ENCODE results near the gene TM4SF5. TPM values are rescaled to one million over a fixed set of nuclear protein-coding genes. Genes with fewer than 3 reads are reported as not detected.

Gene TM4SF5
- not detected for polyA plus RNA-seq (2013)

- no peaks in the 10 kb centered on the region for H3K9me3 ChIP-seq (ENCODE audit: control extremely low read depth in 1 of 5, control insufficient read depth in 4 of 5, insufficient read depth in 2 of 5, low read depth in 1 of 5, low read length in 4 of 5)
- peaks cover 0 to under 1% (median under 1%) of the 10 kb centered on the region in 4 experiments for H3K4me1 ChIP-seq (ENCODE audit: control extremely low read depth in 1 of 4, control insufficient read depth in 4 of 4, insufficient read depth in 4 of 4, low read length in 3 of 4)
- peaks cover 0 to 7% (median 5%) of the 10 kb centered on the region in 5 experiments for H3K27me3 ChIP-seq (replicated peaks in 2 of 5; ENCODE audit: control insufficient read depth in 4 of 5, insufficient read depth in 5 of 5, low read length in 4 of 5)
- H3K27ac ChIP-seq (ENCODE audit: insufficient read depth in 1 of 2, low read depth in 1 of 2, low read length in 2 of 2, poor library complexity in 1 of 2, severe bottlenecking in 2 of 2), result no peak within 1 kb of the TSS
- ChIA-PET CTCF (interaction anchor here (0.6 to 0.9 kb wide), 2 partner anchors 9 to 12 kb away, joined by 3 to 6 read pairs; no protein-coding TSS in a partner anchor), POLR2A (no interaction called here)
- WGBS (ENCODE audit: insufficient coverage), result 75% methylated on average over 10 of the region's 13 CpGs
- DNase-seq, result no peak
- no peaks in the 10 kb centered on the region for H3K36me3 ChIP-seq (ENCODE audit: control insufficient read depth in 4 of 4, insufficient read depth in 4 of 4, low read length in 3 of 4)
- no peak within 1 kb of the TSS for H3K4me3 ChIP-seq (ENCODE audit: control insufficient read depth in 1 of 7, extremely low read depth in 1 of 7, insufficient read depth in 4 of 7, low read depth in 2 of 7, low read length in 6 of 7)
Measured at GRCh38 chr17:4771519-4772234, at the start of gene TM4SF5. Gene TM4SF5, plus strand, starts transcription at chr17:4771886. Its CDS starts 37 bp downstream, at chr17:4771923.

GRCh38 chr17:4722678-4723240 lies 48.9 kb upstream of the TM4SF5 start:
- Histone ChIP-seq H3K9me3 (ENCODE audit: control extremely low read depth in 1 of 5, control insufficient read depth in 4 of 5, insufficient read depth in 2 of 5, low read depth in 1 of 5, low read length in 4 of 5) (no peaks in the 10 kb centered on the region), H3K4me1 (ENCODE audit: control extremely low read depth in 1 of 4, control insufficient read depth in 4 of 4, insufficient read depth in 4 of 4, low read length in 3 of 4) (peaks cover 0 to 7% (median 5%) of the 10 kb centered on the region in 4 experiments), H3K27ac (ENCODE audit: insufficient read depth in 1 of 2, low read depth in 1 of 2, low read length in 2 of 2, poor library complexity in 1 of 2, severe bottlenecking in 2 of 2) (no peak overlapping the region), H3K4me3 (ENCODE audit: control insufficient read depth in 1 of 7, extremely low read depth in 1 of 7, insufficient read depth in 4 of 7, low read depth in 2 of 7, low read length in 6 of 7) (no peak overlapping the region), H3K36me3 (ENCODE audit: control insufficient read depth in 4 of 4, insufficient read depth in 4 of 4, low read length in 3 of 4) (peaks cover 4 to 41% (median 30%) of the 10 kb centered on the region in 4 experiments), H3K27me3 (replicated peaks in 2 of 5; ENCODE audit: control insufficient read depth in 4 of 5, insufficient read depth in 5 of 5, low read length in 4 of 5) (no peaks in the 10 kb centered on the region)
- CTCF ChIA-PET, result interaction anchor here (1.0 to 2.2 kb wide), 2 partner anchors 9 to 10 kb away, joined by 4 to 6 read pairs; no protein-coding TSS in a partner anchor
- POLR2A ChIA-PET, result no interaction called here
- 97% methylated on average over 10 of the region's 16 CpGs for WGBS (ENCODE audit: insufficient coverage)
- DNase-seq, result no peak

GRCh38 chr17:4724650-4725049 lies 47.0 kb upstream of the TM4SF5 start:
- H3K27me3 ChIP-seq (replicated peaks in 2 of 5; ENCODE audit: control insufficient read depth in 4 of 5, insufficient read depth in 5 of 5, low read length in 4 of 5), result no peaks in the 10 kb centered on the region
- ChIA-PET POLR2A (interaction anchor here (0.6 to 0.9 kb wide), 2 partner anchors 13 to 71 kb away, joined by 5 read pairs; partner anchors contain the start of gene PSMB6), CTCF (interaction anchor here (0.6 to 2.6 kb wide), 5 partner anchors 9 to 157 kb away, joined by 3 to 9 read pairs (median 4); no protein-coding TSS in a partner anchor)
- no peak overlapping the region for H3K4me3 ChIP-seq (ENCODE audit: control insufficient read depth in 1 of 7, extremely low read depth in 1 of 7, insufficient read depth in 4 of 7, low read depth in 2 of 7, low read length in 6 of 7)
- 92% methylated on average over 4 of the region's 5 CpGs for WGBS (ENCODE audit: insufficient coverage)
- H3K27ac ChIP-seq (ENCODE audit: insufficient read depth in 1 of 2, low read depth in 1 of 2, low read length in 2 of 2, poor library complexity in 1 of 2, severe bottlenecking in 2 of 2), result no peak overlapping the region
- no peaks in the 10 kb centered on the region for H3K9me3 ChIP-seq (ENCODE audit: control extremely low read depth in 1 of 5, control insufficient read depth in 4 of 5, insufficient read depth in 2 of 5, low read depth in 1 of 5, low read length in 4 of 5)
- H3K36me3 ChIP-seq (ENCODE audit: control insufficient read depth in 4 of 4, insufficient read depth in 4 of 4, low read length in 3 of 4), result peaks cover 1 to 23% (median 17%) of the 10 kb centered on the region in 4 experiments
- DNase-seq, result no peak
- peaks cover 0 to 5% (median 4%) of the 10 kb centered on the region in 4 experiments for H3K4me1 ChIP-seq (ENCODE audit: control extremely low read depth in 1 of 4, control insufficient read depth in 4 of 4, insufficient read depth in 4 of 4, low read length in 3 of 4)

- no peak for DNase-seq
- Histone ChIP-seq H3K4me3 (ENCODE audit: control insufficient read depth in 1 of 7, extremely low read depth in 1 of 7, insufficient read depth in 4 of 7, low read depth in 2 of 7, low read length in 6 of 7) (no peak overlapping the region), H3K27ac (ENCODE audit: insufficient read depth in 1 of 2, low read depth in 1 of 2, low read length in 2 of 2, poor library complexity in 1 of 2, severe bottlenecking in 2 of 2) (no peak overlapping the region), H3K4me1 (ENCODE audit: control extremely low read depth in 1 of 4, control insufficient read depth in 4 of 4, insufficient read depth in 4 of 4, low read length in 3 of 4) (peaks cover 4 to 9% (median 9%) of the 10 kb centered on the region in 4 experiments), H3K27me3 (replicated peaks in 2 of 5; ENCODE audit: control insufficient read depth in 4 of 5, insufficient read depth in 5 of 5, low read length in 4 of 5) (no peaks in the 10 kb centered on the region), H3K9me3 (ENCODE audit: control extremely low read depth in 1 of 5, control insufficient read depth in 4 of 5, insufficient read depth in 2 of 5, low read depth in 1 of 5, low read length in 4 of 5) (no peaks in the 10 kb centered on the region), H3K36me3 (ENCODE audit: control insufficient read depth in 4 of 4, insufficient read depth in 4 of 4, low read length in 3 of 4) (peaks cover 0 to 12% (median 8%) of the 10 kb centered on the region in 4 experiments)
- CTCF ChIA-PET, result interaction anchor here (0.9 to 2.6 kb wide), 6 partner anchors 10 to 157 kb away, joined by 3 to 9 read pairs (median 4); partner anchors contain the start of gene PELP1
- POLR2A ChIA-PET, result interaction anchor here (0.6 kb wide), 1 partner anchor 563 kb away, joined by 6 read pairs; no protein-coding TSS in a partner anchor
- 97% methylated on average over 6 of the region's 9 CpGs for WGBS (ENCODE audit: insufficient coverage)
Measured at GRCh38 chr17:4725646-4726310, 45.9 kb upstream of the TM4SF5 start.

GRCh38 chr17:4728124-4728523 lies 43.6 kb upstream of the TM4SF5 start:
- Histone ChIP-seq H3K9me3 (ENCODE audit: control extremely low read depth in 1 of 5, control insufficient read depth in 4 of 5, insufficient read depth in 2 of 5, low read depth in 1 of 5, low read length in 4 of 5) (no peaks in the 10 kb centered on the region), H3K36me3 (ENCODE audit: control insufficient read depth in 4 of 4, insufficient read depth in 4 of 4, low read length in 3 of 4) (no peaks in the 10 kb centered on the region), H3K27ac (ENCODE audit: insufficient read depth in 1 of 2, low read depth in 1 of 2, low read length in 2 of 2, poor library complexity in 1 of 2, severe bottlenecking in 2 of 2) (no peak overlapping the region), H3K27me3 (replicated peaks in 2 of 5; ENCODE audit: control insufficient read depth in 4 of 5, insufficient read depth in 5 of 5, low read length in 4 of 5) (no peaks in the 10 kb centered on the region), H3K4me1 (ENCODE audit: control extremely low read depth in 1 of 4, control insufficient read depth in 4 of 4, insufficient read depth in 4 of 4, low read length in 3 of 4) (peaks cover 4 to 30% (median 23%) of the 10 kb centered on the region in 4 experiments), H3K4me3 (ENCODE audit: control insufficient read depth in 1 of 7, extremely low read depth in 1 of 7, insufficient read depth in 4 of 7, low read depth in 2 of 7, low read length in 6 of 7) (no peak overlapping the region)
- POLR2A ChIA-PET, result no interaction called here
- CTCF ChIA-PET, result no interaction called here
- WGBS (ENCODE audit: insufficient coverage), result no CpG with 5 or more reads among the region's 3 CpGs
- no peak for DNase-seq

GRCh38 chr17:4733073-4733531 lies 38.6 kb upstream of the TM4SF5 start:
- Histone ChIP-seq H3K36me3 (ENCODE audit: control insufficient read depth in 4 of 4, insufficient read depth in 4 of 4, low read length in 3 of 4) (no peaks in the 10 kb centered on the region), H3K27me3 (replicated peaks in 2 of 5; ENCODE audit: control insufficient read depth in 4 of 5, insufficient read depth in 5 of 5, low read length in 4 of 5) (peaks cover 0 to 18% (median 2%) of the 10 kb centered on the region in 5 experiments), H3K4me3 (ENCODE audit: control insufficient read depth in 1 of 7, extremely low read depth in 1 of 7, insufficient read depth in 4 of 7, low read depth in 2 of 7, low read length in 6 of 7) (peak overlapping the region in 2 of 7 experiments; percentile 55 to 57), H3K27ac (ENCODE audit: insufficient read depth in 1 of 2, low read depth in 1 of 2, low read length in 2 of 2, poor library complexity in 1 of 2, severe bottlenecking in 2 of 2) (no peak overlapping the region), H3K4me1 (ENCODE audit: control extremely low read depth in 1 of 4, control insufficient read depth in 4 of 4, insufficient read depth in 4 of 4, low read length in 3 of 4) (peaks cover 8 to 39% (median 28%) of the 10 kb centered on the region in 4 experiments), H3K9me3 (ENCODE audit: control extremely low read depth in 1 of 5, control insufficient read depth in 4 of 5, insufficient read depth in 2 of 5, low read depth in 1 of 5, low read length in 4 of 5) (no peaks in the 10 kb centered on the region)
- DNase-seq, result peak; percentile 85 to 95 (median 95)
- ChIA-PET CTCF (interaction anchor here (1.0 to 2.5 kb wide), 10 partner anchors 8 to 158 kb away, joined by 3 to 21 read pairs (median 6); partner anchors contain the start of gene ARRB2), POLR2A (interaction anchor here (0.7 kb wide), 1 partner anchor 15 kb away, joined by 4 read pairs; no protein-coding TSS in a partner anchor)
- 60% methylated on average over 5 of the region's 6 CpGs for WGBS (ENCODE audit: insufficient coverage)
